HG02943 (cell line): ENCODE data around the gene PDSS2.

ENCODE experiments used
- ATAC-seq: cut with Tn5 transposase; IDR thresholded peaks from one replicate; pipeline ENCODE4 v1.9.1; 2021; ENCODE audit warnings: mild to moderate bottlenecking, low read depth, moderate library complexity; ENCODE audit not compliant: unreplicated experiment

Gene PDSS2

DNA sequence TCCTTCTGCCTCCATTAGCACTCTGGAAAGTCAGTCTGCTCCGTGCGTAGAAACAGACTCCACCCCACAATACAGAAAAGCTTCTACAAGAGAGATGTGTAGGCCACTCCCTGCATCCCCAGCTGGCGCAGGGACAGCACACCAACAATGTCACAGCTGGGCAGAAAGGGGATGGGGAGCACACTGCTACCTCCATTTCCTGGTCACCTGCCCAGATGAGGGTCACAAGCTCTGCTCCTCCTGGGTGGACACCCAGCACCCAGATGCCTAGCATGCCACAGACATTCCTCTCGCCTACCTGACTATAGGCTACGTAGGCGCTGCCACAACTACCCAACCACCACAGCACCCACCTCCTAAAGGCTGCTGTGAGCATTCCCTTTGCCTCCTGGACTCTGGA is 356.3 kb downstream of the PDSS2 start:
- no peak for ATAC-seq
